HG02678 (cell line): ENCODE results near the gene INTS12.

Source experiments
- ATAC-seq: cut with Tn5 transposase; IDR thresholded peaks from one replicate; pipeline ENCODE4 v1.9.1; 2021; ENCODE audit warnings: mild to moderate bottlenecking, moderate library complexity; ENCODE audit not compliant: unreplicated experiment

The INTS12 gene

GRCh38 chr4:105633241-105633640, 75.2 kb downstream of the INTS12 start:
- ATAC-seq = no peak
